Activated CD4-positive, alpha-beta T cell treated with anti-CD3 and anti-CD28 coated beads, Interleukin-2, amount 50 U/mL, for 24 hours (primary cell): ENCODE results near the gene CCDC154.

Experiments
- DNase-seq, 2 donors: peaks; one replicate each; pipeline ENCODE4 v3.0.0-alpha.2; 2020; ENCODE audit warnings: low read depth in 1 of 2, low spot score in 1 of 2

CCDC154 gene

GRCh38 chr16:1393613-1394176 is 50.7 kb downstream of the CCDC154 start:
- no peak for DNase-seq

GRCh38 chr16:1392826-1393225 is 51.5 kb downstream of the CCDC154 start:
- DNase-seq: no peak

GRCh38 chr16:1390239-1390779 is 54.0 kb downstream of the CCDC154 start:
- DNase-seq: no peak

- DNase-seq: no peak
Measured at GRCh38 chr16:1389762-1390161, 54.6 kb downstream of the CCDC154 start.

- no peak for DNase-seq
Measured at GRCh38 chr16:1387331-1387730, 57.0 kb downstream of the CCDC154 start.

GRCh38 chr16:1385232-1385631 is 59.1 kb downstream of the CCDC154 start:
- no peak for DNase-seq
